Peyer's patch (tissue), 4 donors: ENCODE measurements around the gene ARHGAP22. TPM values are rescaled to one million over a fixed set of nuclear protein-coding genes. Genes with fewer than 3 reads are reported as not detected.

Source experiments
- DNase-seq, 3 donors: peaks; one replicate each; pipeline ENCODE4 v3.0.0-alpha.2; 2017 to 2019
- H3K27ac ChIP-seq, 4 donors: fragments of 200-600 bp; sonication (generic); one replicate each; pipeline ENCODE4 v1.5.1; 2016 to 2019
- H3K27me3 ChIP-seq, 2 donors: fragments of 200-600 bp; sonication (generic); one replicate each; pipeline ENCODE4 v1.5.1; 2019
- H3K36me3 ChIP-seq, 3 donors: fragments of 200-600 bp; sonication (generic); one replicate each; pipeline ENCODE4 v1.5.1; 2016 to 2019
- H3K4me1 ChIP-seq, 4 donors: fragments of 200-600 bp; sonication (generic); one replicate each; pipeline ENCODE4 v1.5.1; 2016 to 2019
- H3K4me3 ChIP-seq, 4 donors: fragments of 200-600 bp; sonication (generic); 1 replicate in 3 of 4; 2 replicates in 1 of 4; pipeline ENCODE4 v1.5.1; 2016 to 2019; ENCODE audit warnings: mild to moderate bottlenecking in 1 of 4
- H3K9me3 ChIP-seq, 4 donors: fragments of 200-600 bp; sonication (generic); one replicate each; pipeline ENCODE4 v1.5.1; 2016 to 2019; ENCODE audit warnings: mild to moderate bottlenecking in 1 of 4
- CTCF ChIP-seq, 6 experiments: fragments of 450-650 bp in 4 of 6; fragments of 200-600 bp in 2 of 6; sonication (generic) in 1 of 6; IDR thresholded peaks; one replicate each; pipeline ENCODE4 v1.5.1; 2017 to 2019; ENCODE audit warnings: antibody characterized with exemption in 6 of 6, mild to moderate bottlenecking in 3 of 6, moderate library complexity in 1 of 6
- POLR2A ChIP-seq, 2 donors: fragments of 450-650 bp; IDR thresholded peaks; one replicate each; pipeline ENCODE4 v1.5.1; 2017; ENCODE audit warnings: antibody characterized with exemption in 2 of 2, mild to moderate bottlenecking in 2 of 2, moderate library complexity in 2 of 2
- total RNA-seq, 4 donors: library from RNA; depleted of rRNA; stranded (reverse); fragments of >200 nt; gene quantifications; one replicate each; pipeline ENCODE4 v1.1.0, GENCODE V29; 2016

Gene ARHGAP22
- total RNA-seq, 4 donors from 2014 or later = 1.9 to 10.7 (median 8.3) TPM; not detected in 1

GRCh38 chr10:48545462-48546145, 59.3 kb downstream of the ARHGAP22 start:
- no peak overlapping the region for H3K27ac ChIP-seq
- no peaks in the 10 kb centered on the region for H3K4me1 ChIP-seq
- no peaks in the 10 kb centered on the region for H3K9me3 ChIP-seq
- no peaks in the 10 kb centered on the region for H3K27me3 ChIP-seq
- no peaks in the 10 kb centered on the region for H3K36me3 ChIP-seq
- DNase-seq = no peak
- TF ChIP-seq CTCF (IDR thresholded peaks at IDR 0.05) = no peak
- TF ChIP-seq POLR2A (IDR thresholded peaks at IDR 0.05) = no peak
- H3K4me3 ChIP-seq = no peak overlapping the region

- no peaks in the 10 kb centered on the region for H3K4me1 ChIP-seq
- no peak overlapping the region for H3K27ac ChIP-seq
- no peaks in the 10 kb centered on the region for H3K36me3 ChIP-seq
- H3K27me3 ChIP-seq = no peaks in the 10 kb centered on the region
- DNase-seq = no peak
- TF ChIP-seq POLR2A (IDR thresholded peaks at IDR 0.05) (no peak), CTCF (IDR thresholded peaks at IDR 0.05) (no peak)
- no peaks in the 10 kb centered on the region for H3K9me3 ChIP-seq
- H3K4me3 ChIP-seq = no peak overlapping the region
Observed at GRCh38 chr10:48543182-48543844, 61.6 kb downstream of the ARHGAP22 start.

GRCh38 chr10:48542471-48543181, 62.2 kb downstream of the ARHGAP22 start:
- H3K4me1 ChIP-seq = no peaks in the 10 kb centered on the region
- no peaks in the 10 kb centered on the region for H3K27me3 ChIP-seq
- no peaks in the 10 kb centered on the region for H3K36me3 ChIP-seq
- TF ChIP-seq POLR2A (IDR thresholded peaks at IDR 0.05) = no peak
- TF ChIP-seq CTCF (IDR thresholded peaks at IDR 0.05) = no peak
- no peak overlapping the region for H3K4me3 ChIP-seq
- no peaks in the 10 kb centered on the region for H3K9me3 ChIP-seq
- no peak overlapping the region for H3K27ac ChIP-seq
- DNase-seq = no peak

DNA sequence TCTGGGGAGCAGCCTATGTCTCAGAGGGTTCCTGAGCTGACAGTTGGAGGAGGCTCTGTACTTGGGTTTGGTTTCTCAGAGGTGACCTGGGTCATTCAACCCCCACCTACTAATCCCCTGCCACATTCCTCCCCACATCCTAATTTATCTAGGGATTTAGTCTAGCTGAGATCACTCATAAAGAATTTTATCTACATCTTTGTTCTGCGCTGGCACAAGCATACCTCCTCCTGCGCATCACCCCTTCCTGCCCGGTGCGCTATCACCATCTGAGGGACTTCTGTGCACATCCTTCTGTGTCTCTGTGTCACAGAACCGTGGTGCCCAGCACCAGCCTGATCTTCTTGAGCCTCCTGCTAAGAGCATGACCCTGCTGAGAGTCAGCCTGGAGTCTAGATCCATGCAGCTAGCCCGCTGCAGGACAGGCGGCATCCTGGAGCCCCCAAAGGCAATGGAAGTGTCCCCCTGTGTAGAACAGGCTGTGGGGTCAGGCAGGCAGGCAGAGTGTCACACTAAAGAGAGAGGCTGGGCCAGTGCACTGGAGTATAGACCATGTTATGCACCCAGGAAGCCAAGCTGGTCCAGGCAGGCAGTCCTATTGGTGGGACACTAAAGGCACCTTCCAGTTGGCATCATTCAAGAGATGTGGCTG, 63.6 kb downstream of the ARHGAP22 start:
- no peak overlapping the region for H3K27ac ChIP-seq
- TF ChIP-seq CTCF (IDR thresholded peaks at IDR 0.05) (no peak), POLR2A (IDR thresholded peaks at IDR 0.05) (no peak)
- DNase-seq = no peak
- no peaks in the 10 kb centered on the region for H3K4me1 ChIP-seq
- H3K9me3 ChIP-seq = no peaks in the 10 kb centered on the region
- H3K4me3 ChIP-seq = no peak overlapping the region
- H3K27me3 ChIP-seq = no peaks in the 10 kb centered on the region
- H3K36me3 ChIP-seq = no peaks in the 10 kb centered on the region

- no peaks in the 10 kb centered on the region for H3K27me3 ChIP-seq
- no peaks in the 10 kb centered on the region for H3K36me3 ChIP-seq
- H3K27ac ChIP-seq = no peak overlapping the region
- TF ChIP-seq CTCF (IDR thresholded peaks at IDR 0.05) (no peak), POLR2A (IDR thresholded peaks at IDR 0.05) (no peak)
- no peak for DNase-seq
- no peaks in the 10 kb centered on the region for H3K4me1 ChIP-seq
- no peak overlapping the region for H3K4me3 ChIP-seq
- H3K9me3 ChIP-seq = no peaks in the 10 kb centered on the region
Observed at GRCh38 chr10:48538611-48539010, 66.3 kb downstream of the ARHGAP22 start.
